ENCODE results near the gene HHIPL1.

Gene HHIPL1

DNA sequence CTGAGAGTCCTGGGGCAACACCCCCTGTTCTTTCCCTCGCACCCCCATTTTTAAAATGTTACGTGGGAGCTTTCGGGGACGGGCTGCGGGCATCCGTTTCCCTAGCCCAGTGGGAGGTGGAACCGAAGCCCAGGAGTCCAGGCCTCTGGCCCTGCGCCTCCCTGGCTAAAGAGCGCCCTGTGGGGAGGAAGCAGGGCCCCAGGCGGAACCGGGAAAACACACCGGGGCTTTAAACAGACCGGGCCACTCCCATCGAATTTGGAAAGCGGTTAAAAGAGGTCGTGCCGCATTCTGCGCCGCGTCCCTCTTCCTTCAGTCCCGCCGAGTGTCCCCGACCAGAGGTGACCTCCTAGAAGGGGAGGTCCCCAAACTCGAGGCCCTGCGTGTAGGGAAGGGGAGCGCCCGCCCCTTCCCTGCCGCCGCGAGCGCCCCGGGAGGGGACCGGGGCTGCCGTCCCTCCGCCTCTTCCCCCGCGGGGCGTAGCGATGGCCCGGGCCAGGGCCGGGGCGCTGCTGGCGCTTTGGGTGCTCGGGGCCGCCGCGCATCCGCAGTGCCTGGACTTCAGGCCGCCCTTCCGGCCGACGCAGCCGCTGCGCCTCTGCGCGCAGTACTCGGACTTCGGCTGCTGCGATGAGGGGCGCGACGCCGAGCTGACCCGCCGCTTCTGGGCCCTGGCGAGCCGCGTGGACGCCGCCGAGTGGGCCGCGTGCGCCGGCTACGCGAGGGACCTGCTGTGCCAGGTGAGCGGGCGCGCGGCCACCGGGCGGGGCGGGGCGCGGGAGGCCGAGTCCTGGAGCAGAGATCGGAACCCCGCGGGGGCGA lies at the start of gene HHIPL1:
TSS of gene HHIPL1 (plus strand) at position 407 of the 822 bp plus-strand sequence. CDS start at position 486, 79 bp downstream.
- H3K36me3 ChIP-seq (replicated peaks; ENCODE audit: low read depth, low read length), result no peaks in the 10 kb centered on the region
- H2AFZ ChIP-seq (ENCODE audit: low read depth, low read length), result no peak within 1 kb of the TSS
- peaks cover 9% of the 10 kb centered on the region for H3K4me1 ChIP-seq (ENCODE audit: low read length)
- H3K27me3 ChIP-seq (ENCODE audit: low read depth, low read length), result no peaks in the 10 kb centered on the region
- H3K79me2 ChIP-seq (ENCODE audit: low read length), result no peaks in the 10 kb centered on the region
- TF ChIP-seq, protein P1, sequence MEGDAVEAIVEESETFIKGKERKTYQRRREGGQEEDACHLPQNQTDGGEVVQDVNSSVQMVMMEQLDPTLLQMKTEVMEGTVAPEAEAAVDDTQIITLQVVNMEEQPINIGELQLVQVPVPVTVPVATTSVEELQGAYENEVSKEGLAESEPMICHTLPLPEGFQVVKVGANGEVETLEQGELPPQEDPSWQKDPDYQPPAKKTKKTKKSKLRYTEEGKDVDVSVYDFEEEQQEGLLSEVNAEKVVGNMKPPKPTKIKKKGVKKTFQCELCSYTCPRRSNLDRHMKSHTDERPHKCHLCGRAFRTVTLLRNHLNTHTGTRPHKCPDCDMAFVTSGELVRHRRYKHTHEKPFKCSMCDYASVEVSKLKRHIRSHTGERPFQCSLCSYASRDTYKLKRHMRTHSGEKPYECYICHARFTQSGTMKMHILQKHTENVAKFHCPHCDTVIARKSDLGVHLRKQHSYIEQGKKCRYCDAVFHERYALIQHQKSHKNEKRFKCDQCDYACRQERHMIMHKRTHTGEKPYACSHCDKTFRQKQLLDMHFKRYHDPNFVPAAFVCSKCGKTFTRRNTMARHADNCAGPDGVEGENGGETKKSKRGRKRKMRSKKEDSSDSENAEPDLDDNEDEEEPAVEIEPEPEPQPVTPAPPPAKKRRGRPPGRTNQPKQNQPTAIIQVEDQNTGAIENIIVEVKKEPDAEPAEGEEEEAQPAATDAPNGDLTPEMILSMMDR (IDR thresholded peaks at IDR 0.05; ENCODE audit: low read depth, low read length), result no peak
- TF ChIP-seq EZH2phosphoT487 (IDR thresholded peaks at IDR 0.05; ENCODE audit: low read depth), result no peak
- no peak within 1 kb of the TSS for H3K27ac ChIP-seq (ENCODE audit: low read length)
- H3K4me2 ChIP-seq (ENCODE audit: low read length), result no peak within 1 kb of the TSS
- no peak within 1 kb of the TSS for H3K9ac ChIP-seq (ENCODE audit: low read length)
- H3K9me3 ChIP-seq (ENCODE audit: insufficient read depth, low read length), result no peaks in the 10 kb centered on the region
- no peaks in the 10 kb centered on the region for H4K20me1 ChIP-seq (ENCODE audit: insufficient read depth, low read length)
- H3K4me3 ChIP-seq (ENCODE audit: low read length), result no peak within 1 kb of the TSS

DNA sequence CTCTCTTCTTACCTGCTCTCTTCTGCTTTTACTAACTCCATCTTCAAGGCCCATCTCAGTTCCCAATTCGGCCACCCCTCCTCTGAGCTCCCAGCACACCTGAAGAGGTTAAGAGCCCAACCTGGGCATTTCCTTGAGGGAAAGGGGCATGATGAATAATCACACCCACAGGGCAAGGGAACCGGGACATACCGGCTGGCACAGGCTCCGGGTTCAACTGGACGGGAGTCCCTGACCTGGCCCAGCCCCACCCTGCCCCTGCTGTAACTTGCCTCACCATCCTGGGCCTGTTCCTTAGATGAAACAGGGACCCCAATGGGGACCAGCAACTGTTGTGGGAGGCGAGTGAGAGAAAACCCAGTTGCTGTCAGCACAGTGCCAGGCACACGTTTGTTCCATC lies 49.4 kb upstream of the HHIPL1 start:
- Histone ChIP-seq H3K4me3 (ENCODE audit: low read length) (peak overlapping the region; percentile 62), H3K79me2 (ENCODE audit: low read length) (no peaks in the 10 kb centered on the region), H3K36me3 (replicated peaks; ENCODE audit: low read depth, low read length) (no peaks in the 10 kb centered on the region), H3K27ac (ENCODE audit: low read length) (peak overlapping the region; percentile 68), H3K4me1 (ENCODE audit: low read length) (peaks cover 39% of the 10 kb centered on the region), H2AFZ (ENCODE audit: low read depth, low read length) (no peak overlapping the region), H3K27me3 (ENCODE audit: low read depth, low read length) (no peaks in the 10 kb centered on the region), H3K4me2 (ENCODE audit: low read length) (peak overlapping the region; percentile 93), H3K9me3 (ENCODE audit: insufficient read depth, low read length) (no peaks in the 10 kb centered on the region), H3K9ac (ENCODE audit: low read length) (peak overlapping the region; percentile 36; the same call in 1 of the 2 replicates), H4K20me1 (ENCODE audit: insufficient read depth, low read length) (no peaks in the 10 kb centered on the region)
- no peak for TF ChIP-seq EZH2phosphoT487 (IDR thresholded peaks at IDR 0.05; ENCODE audit: low read depth)
- TF ChIP-seq, protein P1 (IDR thresholded peaks at IDR 0.05; ENCODE audit: low read depth, low read length), result no peak

DNA sequence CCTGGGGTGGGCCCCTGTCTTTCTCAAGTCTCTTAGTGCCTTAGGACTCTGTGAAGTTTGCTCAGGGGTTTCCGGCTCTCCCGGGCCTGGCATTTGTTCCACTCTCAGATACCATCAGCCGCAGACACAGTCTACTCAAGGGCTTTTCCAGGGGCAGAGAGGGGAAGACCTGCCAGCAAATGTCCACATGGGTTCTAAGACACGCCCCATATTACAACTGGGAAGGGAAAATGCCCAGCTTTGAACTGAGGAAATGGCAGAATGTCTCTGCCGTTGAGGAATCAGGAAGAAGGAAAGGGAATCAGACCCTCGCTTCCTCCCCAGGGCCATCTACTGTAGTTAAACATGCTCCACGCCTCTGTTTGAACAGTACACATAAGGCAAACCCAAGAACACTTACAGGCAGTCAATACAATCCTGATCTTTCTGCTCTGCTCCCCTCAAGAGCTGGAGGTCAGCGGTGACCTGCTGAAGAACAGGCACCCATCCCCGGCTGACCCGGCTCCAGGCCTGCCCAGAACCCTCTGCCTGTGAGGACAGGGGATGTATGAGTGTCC lies 48.8 kb upstream of the HHIPL1 start:
- Histone ChIP-seq H3K9me3 (ENCODE audit: insufficient read depth, low read length) (no peaks in the 10 kb centered on the region), H4K20me1 (ENCODE audit: insufficient read depth, low read length) (no peaks in the 10 kb centered on the region), H3K9ac (ENCODE audit: low read length) (no peak overlapping the region), H3K36me3 (replicated peaks; ENCODE audit: low read depth, low read length) (no peaks in the 10 kb centered on the region), H3K27me3 (ENCODE audit: low read depth, low read length) (no peaks in the 10 kb centered on the region), H3K4me2 (ENCODE audit: low read length) (no peak overlapping the region), H2AFZ (ENCODE audit: low read depth, low read length) (no peak overlapping the region), H3K4me1 (ENCODE audit: low read length) (peaks cover 33% of the 10 kb centered on the region), H3K79me2 (ENCODE audit: low read length) (no peaks in the 10 kb centered on the region), H3K4me3 (ENCODE audit: low read length) (no peak overlapping the region), H3K27ac (ENCODE audit: low read length) (no peak overlapping the region)
- TF ChIP-seq, protein P1 (IDR thresholded peaks at IDR 0.05; ENCODE audit: low read depth, low read length), result no peak
- TF ChIP-seq EZH2phosphoT487 (IDR thresholded peaks at IDR 0.05; ENCODE audit: low read depth), result no peak

DNA sequence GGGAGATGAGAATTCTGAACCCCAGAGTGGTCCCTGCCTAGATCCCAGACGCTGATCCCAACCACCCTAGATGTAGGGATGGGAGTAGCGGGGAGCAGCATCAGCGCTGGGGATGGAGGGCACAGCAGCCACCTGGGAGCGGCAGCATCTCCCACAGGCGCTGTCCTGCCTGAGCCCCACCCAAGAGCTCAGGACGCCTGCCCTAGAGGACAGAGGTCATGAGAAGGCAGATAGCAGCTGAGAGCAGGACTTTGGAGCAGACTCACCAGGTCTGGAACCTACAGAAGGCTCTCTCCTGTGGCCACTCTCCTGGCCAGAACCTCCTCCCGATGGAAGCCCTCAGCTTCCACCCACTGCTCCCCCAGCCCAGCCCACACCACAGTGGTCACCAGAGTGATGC lies 48.2 kb upstream of the HHIPL1 start:
- Histone ChIP-seq H3K4me3 (ENCODE audit: low read length) (no peak overlapping the region), H3K9me3 (ENCODE audit: insufficient read depth, low read length) (no peaks in the 10 kb centered on the region), H4K20me1 (ENCODE audit: insufficient read depth, low read length) (no peaks in the 10 kb centered on the region), H2AFZ (ENCODE audit: low read depth, low read length) (no peak overlapping the region), H3K4me1 (ENCODE audit: low read length) (peaks cover 30% of the 10 kb centered on the region), H3K9ac (ENCODE audit: low read length) (no peak overlapping the region), H3K27me3 (ENCODE audit: low read depth, low read length) (no peaks in the 10 kb centered on the region), H3K27ac (ENCODE audit: low read length) (no peak overlapping the region), H3K36me3 (replicated peaks; ENCODE audit: low read depth, low read length) (no peaks in the 10 kb centered on the region), H3K79me2 (ENCODE audit: low read length) (no peaks in the 10 kb centered on the region), H3K4me2 (ENCODE audit: low read length) (no peak overlapping the region)
- TF ChIP-seq, protein P1 (IDR thresholded peaks at IDR 0.05; ENCODE audit: low read depth, low read length), result no peak
- no peak for TF ChIP-seq EZH2phosphoT487 (IDR thresholded peaks at IDR 0.05; ENCODE audit: low read depth)

All from OCI-LY3 (cell line).